IPS-11a (cell line): ENCODE measurements around the gene SIRPD.
"Not testable (repeated sequence)": the region's sequence is repeated elsewhere in the genome, so short reads cannot be mapped to it uniquely, and the experiment has no call there.

ENCODE experiments used
- H3K4me3 ChIP-seq: one replicate; pipeline ENCODE4 v1.5.1; 2013; ENCODE audit warnings: low read depth, low read length, control low read depth

The SIRPD gene

DNA sequence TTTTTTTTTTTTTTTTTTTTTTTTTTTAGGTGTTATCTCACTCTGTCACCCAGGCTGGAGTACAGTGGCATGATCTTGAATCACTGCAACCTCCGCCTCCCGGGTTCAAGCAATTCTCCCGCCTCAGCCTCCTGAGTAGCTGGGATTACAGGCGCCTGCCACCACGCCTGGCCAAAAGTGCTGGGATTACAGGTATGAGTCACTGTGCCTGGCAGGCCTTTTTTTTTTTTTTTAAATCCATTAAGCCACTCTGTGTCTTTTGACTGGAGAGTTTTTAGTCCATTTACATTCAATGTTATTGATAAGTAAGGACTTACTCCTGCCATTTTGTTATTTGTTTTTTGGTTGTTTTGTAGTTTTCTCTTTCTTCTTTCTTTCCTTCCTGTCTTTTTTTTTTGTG, 60.1 kb downstream of the SIRPD start:
- H3K4me3 ChIP-seq = not testable (repeated sequence)

DNA sequence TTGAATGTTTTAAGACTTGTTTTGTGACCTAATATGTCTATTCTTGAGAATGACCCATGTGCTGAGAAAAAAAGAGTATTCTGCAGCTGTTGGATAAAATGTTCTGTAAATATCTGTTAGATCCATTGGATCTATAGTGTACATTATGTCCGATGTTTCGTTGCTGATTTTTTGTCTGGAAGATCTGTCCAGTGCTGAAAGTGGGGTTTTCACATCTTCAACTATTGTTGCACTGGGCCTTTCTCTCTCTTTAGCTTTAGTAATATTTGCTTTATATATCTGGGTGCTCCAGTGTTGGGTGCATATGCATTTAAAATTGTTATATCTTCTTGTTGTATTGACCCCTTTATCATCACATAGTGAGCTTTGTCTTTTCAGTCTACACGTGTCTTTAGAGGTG, 60.6 kb downstream of the SIRPD start:
- H3K4me3 ChIP-seq = no peak overlapping the region

DNA sequence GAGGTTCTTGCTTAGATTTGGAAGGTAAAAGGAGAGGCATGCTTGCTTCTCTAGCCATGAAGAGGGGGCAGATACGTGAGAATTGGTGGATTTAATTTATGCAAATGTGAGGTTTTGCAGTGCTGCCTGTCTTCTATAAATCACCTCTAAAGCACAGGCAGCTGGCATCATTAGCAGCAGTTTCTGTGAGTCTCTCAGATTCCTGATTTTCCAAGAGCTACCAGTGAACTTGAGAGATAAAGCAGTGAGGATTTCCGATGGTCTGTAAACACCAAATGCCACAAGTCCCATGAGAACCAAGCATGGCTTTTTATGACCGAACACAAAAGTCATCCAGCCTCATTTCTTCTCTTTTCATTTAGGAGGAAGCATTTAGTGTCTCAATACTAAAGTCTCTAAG, 63.1 kb downstream of the SIRPD start:
- H3K4me3 ChIP-seq = no peak overlapping the region

DNA sequence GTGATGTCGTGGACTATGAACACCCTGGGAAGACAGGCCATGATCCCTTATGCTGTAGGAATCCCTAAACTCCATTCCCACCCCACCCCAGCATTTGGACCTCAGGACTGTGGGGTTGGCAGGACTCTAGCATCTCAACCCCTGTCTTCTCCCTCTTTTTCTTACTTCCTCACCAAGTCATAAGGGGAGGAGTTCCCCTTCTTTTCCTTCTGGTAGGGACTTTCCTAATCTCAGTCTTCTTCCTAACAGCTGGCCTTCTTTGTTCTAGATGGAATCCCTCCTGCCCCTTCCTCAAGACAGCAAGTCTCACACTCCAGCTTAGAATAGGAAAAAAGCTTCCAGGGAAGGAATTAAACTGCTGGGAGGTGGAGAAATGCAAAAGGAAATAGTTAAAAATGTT, 64.0 kb downstream of the SIRPD start:
- no peak overlapping the region for H3K4me3 ChIP-seq

DNA sequence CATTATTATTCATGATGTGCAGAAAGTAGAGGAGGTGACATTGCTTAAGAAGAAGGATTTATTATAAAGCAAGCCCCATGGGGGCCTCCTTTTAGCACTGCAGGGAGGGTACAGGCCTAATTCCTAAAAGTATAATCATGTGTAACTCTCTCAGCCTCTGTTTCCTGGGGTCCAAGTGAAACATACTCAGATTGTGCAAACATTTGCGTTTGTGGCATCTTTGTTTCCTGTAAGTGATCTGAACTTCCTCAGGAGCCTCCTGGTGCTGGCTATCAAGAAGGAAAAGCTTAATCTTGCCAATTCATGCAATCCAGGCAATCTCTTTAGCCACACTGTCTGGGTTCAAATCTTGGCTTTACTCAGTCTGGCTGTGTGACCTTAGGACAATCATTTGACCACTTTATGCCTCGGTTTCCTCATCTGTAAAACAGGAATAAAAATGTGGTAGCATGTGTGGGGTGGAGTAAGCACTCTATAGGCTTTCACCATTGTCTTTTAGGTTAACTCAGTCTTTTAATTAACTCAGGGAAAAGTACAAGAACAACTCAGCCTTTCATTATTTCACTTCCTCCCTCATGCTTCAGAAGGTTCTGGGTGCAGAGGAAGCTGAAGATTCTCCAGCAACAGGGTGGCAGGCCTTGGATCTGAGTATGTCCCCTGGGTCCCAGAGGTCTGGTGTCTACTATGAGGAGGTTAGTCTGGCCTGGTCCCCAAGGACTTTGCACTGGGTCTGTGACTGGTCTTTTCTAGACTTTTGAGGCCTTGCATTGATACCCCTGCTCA, 65.5 kb downstream of the SIRPD start:
- no peak overlapping the region for H3K4me3 ChIP-seq

DNA sequence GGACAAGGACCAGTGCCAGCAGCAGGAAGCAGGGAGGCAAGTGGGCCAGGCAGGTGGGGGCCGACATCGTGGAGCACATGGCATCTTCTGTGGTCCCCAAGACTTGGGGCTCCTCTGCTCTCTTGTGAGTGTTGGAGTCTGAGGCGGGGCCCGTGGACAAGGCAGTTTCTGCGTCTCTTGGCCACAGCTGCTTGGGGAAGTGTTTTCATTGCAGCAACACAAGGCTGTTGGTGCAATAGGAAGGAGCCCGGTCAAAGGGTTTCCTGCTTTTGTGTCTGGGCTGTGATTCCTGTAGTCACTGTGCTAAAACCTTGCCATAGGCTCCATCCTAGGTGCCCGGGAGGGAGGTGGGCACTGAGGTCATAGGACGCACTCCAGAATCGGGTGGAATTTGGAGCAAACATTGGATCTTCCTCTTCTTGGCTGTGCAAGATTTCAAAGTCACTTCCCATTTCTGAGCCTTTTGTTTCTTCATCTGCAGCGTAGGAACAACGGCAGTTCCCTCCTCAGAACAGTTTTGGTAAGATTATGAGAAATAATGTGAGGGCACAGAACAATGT, 66.1 kb downstream of the SIRPD start, which contains the start of gene SIRPB2:
TSS of gene SIRPB2 (minus strand) at position 140 of the 560 bp plus-strand sequence. CDS start at position 79, 61 bp downstream.
- H3K4me3 ChIP-seq = no peak within 1 kb of the TSS

DNA sequence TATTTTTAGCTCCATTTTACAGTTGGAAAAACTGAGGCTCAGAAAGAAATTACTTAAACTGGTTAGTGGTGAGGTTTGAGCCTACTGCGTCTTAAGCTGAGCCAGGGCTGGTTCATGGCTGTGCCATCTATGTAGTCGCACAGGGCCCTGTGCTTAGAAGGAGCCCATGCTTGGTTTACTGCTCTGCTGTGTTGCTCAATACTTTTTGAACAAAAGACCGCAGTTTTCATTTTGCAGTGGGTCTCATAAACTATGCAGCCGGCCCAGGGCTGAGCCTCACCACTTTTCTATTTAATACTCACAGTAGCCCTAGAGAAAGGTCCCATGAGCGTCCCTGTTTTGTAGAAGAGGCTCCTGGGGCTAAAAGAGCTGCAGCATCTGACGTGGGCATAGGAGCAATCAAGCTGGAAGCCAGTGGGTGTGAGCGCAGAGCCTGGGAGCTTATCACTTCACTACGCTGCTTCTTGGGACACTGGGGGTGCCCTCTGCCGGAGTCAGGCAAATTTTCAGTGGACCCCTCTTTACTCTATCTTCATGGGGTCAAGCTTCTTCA, 66.8 kb downstream of the SIRPD start:
- no peak overlapping the region for H3K4me3 ChIP-seq

DNA sequence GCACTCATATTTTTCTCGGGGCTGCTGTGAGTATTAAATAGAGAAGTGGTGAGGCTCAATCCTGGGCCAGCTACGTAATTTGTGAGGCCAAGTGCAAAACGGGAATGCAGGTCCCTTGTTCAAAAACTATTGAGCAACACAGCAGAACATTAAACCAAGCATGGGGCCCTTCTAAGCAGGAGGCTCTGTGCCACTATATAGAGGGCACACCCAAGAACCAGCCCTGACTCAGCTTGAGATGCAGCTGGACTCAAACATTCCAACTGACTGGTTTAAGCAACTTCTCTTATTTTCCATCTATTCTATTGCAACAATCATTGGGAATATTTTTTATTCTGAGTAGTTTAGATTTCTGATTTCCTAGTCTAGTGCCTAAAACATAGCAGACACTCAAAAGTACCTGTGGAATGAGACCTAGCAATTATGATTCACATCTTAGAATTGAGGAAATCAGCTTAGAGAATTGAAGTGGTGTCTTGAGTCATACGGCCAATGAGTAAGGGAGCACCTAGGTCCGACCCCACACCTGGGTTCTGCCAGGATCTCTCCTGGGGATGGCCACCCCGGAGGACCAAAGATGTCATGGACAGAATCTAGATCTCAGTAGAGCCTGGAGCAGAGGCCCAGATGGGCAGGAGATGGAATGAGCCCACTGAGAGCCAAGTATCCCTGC, 67.6 kb downstream of the SIRPD start:
- H3K4me3 ChIP-seq = no peak overlapping the region

DNA sequence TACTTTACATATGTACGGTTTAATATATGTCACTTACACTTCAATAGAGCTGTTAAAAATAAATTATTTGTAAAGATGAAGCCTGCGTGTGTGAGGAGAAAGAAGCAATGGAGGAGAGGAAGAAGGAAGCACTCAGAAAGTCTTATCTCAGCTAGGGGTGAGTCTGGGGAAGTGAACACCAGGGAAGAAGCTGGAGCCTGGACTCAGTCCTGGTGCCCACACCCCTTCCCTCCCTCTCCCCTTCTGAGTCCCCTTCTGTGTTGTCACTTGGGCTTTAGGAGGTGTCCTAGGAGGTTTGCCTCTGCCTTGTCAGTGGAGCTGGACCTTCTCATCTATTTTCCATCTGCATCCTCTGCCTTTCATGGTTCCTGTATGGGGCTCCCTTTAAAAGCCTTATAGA, 68.2 kb downstream of the SIRPD start:
- no peak overlapping the region for H3K4me3 ChIP-seq

DNA sequence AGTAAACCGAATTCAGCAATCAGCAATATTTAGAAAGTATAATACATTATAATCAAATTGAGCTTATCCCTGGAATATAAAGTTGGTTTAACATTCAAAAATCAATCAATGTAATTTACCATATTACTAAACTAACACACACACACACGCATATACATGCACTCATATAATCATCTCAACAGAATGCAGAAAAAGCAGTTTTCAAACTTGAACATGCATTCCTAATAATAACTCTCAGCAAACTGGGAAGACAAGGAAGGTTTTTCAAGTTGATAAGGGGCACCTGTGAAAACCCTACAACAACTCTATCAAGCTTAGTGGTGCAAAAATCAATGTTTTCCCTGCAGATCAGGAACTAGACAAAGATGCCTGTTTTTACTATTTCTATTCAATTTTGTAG, 70.9 kb downstream of the SIRPD start:
- H3K4me3 ChIP-seq = no peak overlapping the region

DNA sequence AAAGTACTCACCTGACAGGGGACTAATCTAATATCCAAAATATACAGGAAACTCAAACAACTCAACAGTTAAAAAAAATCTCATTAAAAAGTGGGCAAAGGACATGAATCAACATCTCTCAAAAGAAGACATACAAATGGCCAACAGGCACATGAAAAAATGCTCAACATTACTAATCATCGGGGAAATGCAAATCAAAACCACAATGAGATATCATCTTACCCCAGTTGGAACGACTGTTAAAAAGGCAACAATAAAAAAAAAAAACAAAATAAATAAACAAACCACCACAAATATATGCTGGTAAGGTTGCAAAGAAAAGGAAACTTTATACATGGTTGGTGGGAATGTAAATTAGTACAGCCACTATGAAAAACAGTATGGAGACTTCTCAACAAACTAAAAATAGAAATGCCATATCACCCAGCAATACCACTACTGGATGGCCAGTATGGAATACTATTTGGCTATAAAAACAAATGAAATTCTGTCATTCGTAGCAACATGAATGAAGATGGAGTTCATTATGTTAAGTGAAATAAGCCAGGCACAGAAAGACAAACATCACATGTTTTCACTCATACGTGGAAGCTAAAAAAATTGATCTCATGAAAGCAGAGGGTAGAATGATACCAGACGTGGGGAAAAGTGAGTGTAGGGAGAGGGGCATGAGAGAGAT, 72.9 kb downstream of the SIRPD start:
- no peak overlapping the region for H3K4me3 ChIP-seq
